Immature natural killer cell (primary cell): ENCODE measurements around the gene YIF1A. TPM values are rescaled to one million over a fixed set of nuclear protein-coding genes. Genes with fewer than 3 reads are reported as not detected.
A peak's percentile ranks its signal among the peaks of the same experiment; 100 is the strongest.

ENCODE experiments used
- DNase-seq, 3 donors: peaks; one replicate each; pipeline ENCODE4 v3.0.0; 2022; ENCODE audit warnings: mixed read lengths in 1 of 3
- H3K27ac Mint-ChIP-seq, 6 donors: one replicate each; pipeline ENCODE4 v1.8.0; 2020; ENCODE audit warnings: mixed read lengths in 6 of 6, mild to moderate bottlenecking in 5 of 6, inconsistent platforms in 4 of 6, moderate library complexity in 3 of 6
- H3K27me3 Mint-ChIP-seq, 3 donors: one replicate each; pipeline ENCODE4 v1.8.0; 2020 to 2021; ENCODE audit warnings: low read depth in 3 of 3, mild to moderate bottlenecking in 3 of 3, mixed read lengths in 3 of 3, moderate library complexity in 3 of 3, inconsistent platforms in 1 of 3
- H3K36me3 Mint-ChIP-seq, 3 donors: one replicate each; pipeline ENCODE4 v1.8.0; 2020; ENCODE audit warnings: mixed read lengths in 3 of 3, inconsistent platforms in 2 of 3, mild to moderate bottlenecking in 2 of 3
- H3K4me1 Mint-ChIP-seq, 2 donors: one replicate each; pipeline ENCODE4 v1.8.0; 2020; ENCODE audit warnings: inconsistent platforms in 2 of 2, mild to moderate bottlenecking in 2 of 2, mixed read lengths in 2 of 2, moderate library complexity in 1 of 2
- H3K4me3 Mint-ChIP-seq, 5 donors: one replicate each; pipeline ENCODE4 v1.8.0; 2020; ENCODE audit warnings: mild to moderate bottlenecking in 5 of 5, mixed read lengths in 5 of 5, inconsistent platforms in 3 of 5, moderate library complexity in 3 of 5
- H3K9me3 Mint-ChIP-seq, 6 donors: one replicate each; pipeline ENCODE4 v1.8.0; 2020; ENCODE audit warnings: mild to moderate bottlenecking in 6 of 6, mixed read lengths in 6 of 6, inconsistent platforms in 4 of 6, moderate library complexity in 3 of 6
- polyA plus RNA-seq, 3 donors: library from polyadenylated mRNA; unstranded; fragments of 300-500 nt; fragmentation: Illumina TruSeq; gene quantifications; one replicate each; pipeline ENCODE4 v1.2.3, GENCODE V29; 2021

The YIF1A gene
- polyA plus RNA-seq, 3 donors from 2014 or later, result 55.7 to 85.2 (median 62.1) TPM

GRCh38 chr11:66291706-66292542 is 3.0 kb upstream of the YIF1A start, which contains the start of gene TMEM151A:
TSS of gene TMEM151A (plus strand) at chr11:66291894. CDS start at chr11:66292014, 120 bp downstream.
- DNase-seq, result no peak

GRCh38 chr11:66291303-66291705 is 2.4 kb upstream of the YIF1A start:
- H3K4me1 Mint-ChIP-seq, result peaks cover 35 to 37% of the 10 kb centered on the region in 2 donors
- H3K4me3 Mint-ChIP-seq, result no peak overlapping the region
- DNase-seq, result no peak
- peaks cover 0 to 2% (median 0%) of the 10 kb centered on the region in 6 donors for H3K9me3 Mint-ChIP-seq
- H3K27ac Mint-ChIP-seq, result no peak overlapping the region
- peaks cover 0 to 4% (median 3%) of the 10 kb centered on the region in 3 donors for H3K36me3 Mint-ChIP-seq
- H3K27me3 Mint-ChIP-seq, result peaks cover 10 to 21% (median 15%) of the 10 kb centered on the region in 3 donors

More at GRCh38 chr11:66291706-66292542, 3.0 kb upstream of the YIF1A start, which contains the start of gene TMEM151A:
- H3K36me3 Mint-ChIP-seq, result peaks cover 0 to 4% (median 3%) of the 10 kb centered on the region in 3 donors
- peak within 1 kb of the TSS in 1 of 6 donors; percentile 50 for H3K27ac Mint-ChIP-seq
- peak within 1 kb of the TSS; percentile 86 to 94 (median 92) for H3K4me3 Mint-ChIP-seq
- H3K9me3 Mint-ChIP-seq, result peaks cover 0 to 2% (median 0%) of the 10 kb centered on the region in 6 donors
- H3K4me1 Mint-ChIP-seq, result peaks cover 35% of the 10 kb centered on the region in 2 donors
- H3K27me3 Mint-ChIP-seq, result peaks cover 11 to 21% (median 17%) of the 10 kb centered on the region in 3 donors

GRCh38 chr11:66290330-66290621 is 1.3 kb upstream of the YIF1A start:
- H3K27me3 Mint-ChIP-seq, result peaks cover 10 to 21% (median 15%) of the 10 kb centered on the region in 3 donors
- peaks cover 0 to 4% (median 3%) of the 10 kb centered on the region in 3 donors for H3K36me3 Mint-ChIP-seq
- H3K4me3 Mint-ChIP-seq, result peak overlapping the region; percentile 86 to 94 (median 92)
- peaks cover 35 to 37% of the 10 kb centered on the region in 2 donors for H3K4me1 Mint-ChIP-seq
- H3K9me3 Mint-ChIP-seq, result peaks cover 0 to 2% (median 0%) of the 10 kb centered on the region in 6 donors
- no peak for DNase-seq
- no peak overlapping the region for H3K27ac Mint-ChIP-seq

GRCh38 chr11:66289548-66290329 is 796 bp upstream of the YIF1A start:
- Mint-ChIP-seq H3K27me3 (peaks cover 10 to 21% (median 15%) of the 10 kb centered on the region in 3 donors), H3K4me3 (peak overlapping the region; percentile 86 to 94 (median 92)), H3K9me3 (peaks cover 0 to 2% (median 0%) of the 10 kb centered on the region in 6 donors), H3K4me1 (peaks cover 35 to 37% of the 10 kb centered on the region in 2 donors), H3K36me3 (peaks cover 0 to 4% (median 3%) of the 10 kb centered on the region in 3 donors), H3K27ac (peak overlapping the region; percentile 78 to 91 (median 88))
- peak in 1 of 3 donors; percentile 78 for DNase-seq

GRCh38 chr11:66287889-66288670 is 863 bp downstream of the YIF1A start:
- H3K4me3 Mint-ChIP-seq, result peak overlapping the region; percentile 86 to 94 (median 92)
- H3K27me3 Mint-ChIP-seq, result peaks cover 7 to 20% (median 17%) of the 10 kb centered on the region in 3 donors
- H3K9me3 Mint-ChIP-seq, result no peaks in the 10 kb centered on the region
- H3K27ac Mint-ChIP-seq, result peak overlapping the region; percentile 75 to 94 (median 81)
- H3K4me1 Mint-ChIP-seq, result peaks cover 37 to 40% of the 10 kb centered on the region in 2 donors
- no peak for DNase-seq
- H3K36me3 Mint-ChIP-seq, result peaks cover 0 to 4% (median 3%) of the 10 kb centered on the region in 3 donors

GRCh38 chr11:66287211-66287888 is 1.6 kb downstream of the YIF1A start:
- Mint-ChIP-seq H3K4me1 (peaks cover 40 to 44% of the 10 kb centered on the region in 2 donors), H3K27me3 (peaks cover 10 to 24% (median 19%) of the 10 kb centered on the region in 3 donors), H3K27ac (peak overlapping the region in 5 of 6 donors; percentile 12 to 74 (median 49)), H3K9me3 (no peaks in the 10 kb centered on the region), H3K36me3 (peaks cover 0 to 3% (median 0%) of the 10 kb centered on the region in 3 donors), H3K4me3 (peak overlapping the region; percentile 59 to 88 (median 73))
- no peak for DNase-seq

- Mint-ChIP-seq H3K4me1 (peaks cover 45 to 47% of the 10 kb centered on the region in 2 donors), H3K4me3 (peak overlapping the region in 4 of 5 donors; percentile 13 to 77 (median 37)), H3K9me3 (no peaks in the 10 kb centered on the region), H3K27me3 (peaks cover 14 to 27% (median 23%) of the 10 kb centered on the region in 3 donors), H3K36me3 (peaks cover 0 to 3% (median 0%) of the 10 kb centered on the region in 3 donors), H3K27ac (peak overlapping the region in 1 of 6 donors; percentile 39)
- no peak for DNase-seq
Observed at GRCh38 chr11:66286699-66287098, 2.2 kb downstream of the YIF1A start.

GRCh38 chr11:66285250-66285947 is 3.5 kb downstream of the YIF1A start:
- no peak for DNase-seq
- Mint-ChIP-seq H3K4me3 (no peak overlapping the region), H3K27ac (peak overlapping the region in 1 of 6 donors; percentile 67), H3K4me1 (peaks cover 39 to 47% of the 10 kb centered on the region in 2 donors), H3K27me3 (peaks cover 14 to 30% (median 24%) of the 10 kb centered on the region in 3 donors), H3K36me3 (peaks cover 0 to 3% (median 0%) of the 10 kb centered on the region in 3 donors), H3K9me3 (no peaks in the 10 kb centered on the region)

GRCh38 chr11:66284526-66285078 is 4.3 kb downstream of the YIF1A start:
- Mint-ChIP-seq H3K27ac (peak overlapping the region in 1 of 6 donors; percentile 13), H3K27me3 (peaks cover 12 to 27% (median 25%) of the 10 kb centered on the region in 3 donors), H3K36me3 (peaks cover 0 to 3% (median 0%) of the 10 kb centered on the region in 3 donors), H3K9me3 (no peaks in the 10 kb centered on the region), H3K4me3 (no peak overlapping the region), H3K4me1 (peaks cover 31 to 40% of the 10 kb centered on the region in 2 donors)
- DNase-seq, result no peak

GRCh38 chr11:66283461-66284105 is 5.4 kb downstream of the YIF1A start:
- Mint-ChIP-seq H3K4me1 (peaks cover 24 to 40% of the 10 kb centered on the region in 2 donors), H3K27ac (peak overlapping the region in 1 of 6 donors; percentile 39), H3K4me3 (no peak overlapping the region), H3K9me3 (no peaks in the 10 kb centered on the region), H3K36me3 (no peaks in the 10 kb centered on the region), H3K27me3 (peaks cover 10 to 27% (median 24%) of the 10 kb centered on the region in 3 donors)
- no peak for DNase-seq
